Daoy (cell line): ENCODE results near the gene ALDH1L1. TPM values are rescaled to one million over a fixed set of nuclear protein-coding genes. Genes with fewer than 3 reads are reported as not detected.

ENCODE experiments used
- DNase-seq: peaks from one replicate; pipeline ENCODE4 v3.0.0-alpha.2; 2015; ENCODE audit warnings: low read depth
- total RNA-seq: library from RNA; depleted of rRNA; stranded (reverse); fragments of >200 nt; shearing (Covaris generic); gene quantifications from 2 replicates; pipeline ENCODE4 v1.2.3, GENCODE V29; 2014; rRNA removed

ALDH1L1 gene
- total RNA-seq, 1 experiment from 2014 or later, result 0.11 TPM

GRCh38 chr3:126054870-126055269 lies 125.5 kb downstream of the ALDH1L1 start:
- no peak for DNase-seq

GRCh38 chr3:126053949-126054569 lies 126.3 kb downstream of the ALDH1L1 start:
- no peak for DNase-seq

Other genes starting within 250 kb of the ALDH1L1 start
- 0.27 and 0.46 TPM in 2 replicates for gene ROPN1B, start 211.4 kb downstream of the ALDH1L1 start, total RNA-seq
- 20.7 and 30.6 TPM in 2 replicates for gene SLC41A3, start 96.5 kb downstream of the ALDH1L1 start, total RNA-seq
- 0.06 and 1.5 TPM in 2 replicates for gene KLF15, start 176.8 kb upstream of the ALDH1L1 start, total RNA-seq
- gene CFAP100, start 214.3 kb upstream of the ALDH1L1 start, total RNA-seq, result not detected in 2 replicates